HepG2 (cell line): ENCODE results near the gene GALNT16. TPM values are rescaled to one million over a fixed set of nuclear protein-coding genes. Genes with fewer than 3 reads are reported as not detected.

ENCODE experiments used
- CBFB ChIP-seq: sonication (generic); formaldehyde crosslinking; IDR thresholded peaks from 2 replicates; pipeline ENCODE4 v1.4.0; 2020; ENCODE audit warnings: missing genetic modification reagents
- CREBL2 ChIP-seq: sonication (generic); formaldehyde crosslinking; IDR thresholded peaks from 2 replicates; pipeline ENCODE4 v1.8.1; 2023; ENCODE audit warnings: missing genetic modification reagents, mild to moderate bottlenecking, borderline replicate concordance
- GABPB1 ChIP-seq: IDR thresholded peaks from 2 replicates; pipeline ENCODE4 v1.6.1; 2016; ENCODE audit warnings: mild to moderate bottlenecking, missing genetic modification reagents, moderate library complexity, missing compliant biosample characterization
- GMEB1 ChIP-seq: sonication (generic); formaldehyde crosslinking; IDR thresholded peaks from 2 replicates; pipeline ENCODE4 v1.5.1; 2020; ENCODE audit warnings: missing genetic modification reagents, mild to moderate bottlenecking, borderline replicate concordance
- HMG20A ChIP-seq: IDR thresholded peaks from 2 replicates; pipeline ENCODE4 v1.6.1; 2016; ENCODE audit warnings: borderline replicate concordance
- KAT7 ChIP-seq: IDR thresholded peaks from 2 replicates; pipeline ENCODE4 v1.6.1; 2018; ENCODE audit warnings: borderline replicate concordance, missing compliant biosample characterization
- MAZ ChIP-seq, 2 experiments: sonication (generic) in 1 of 2; formaldehyde crosslinking in 1 of 2; IDR thresholded peaks; 2 replicates each; pipeline versions ENCODE4 v1.5.0 to v1.6.1; 2012 to 2020; ENCODE audit warnings: low read depth in 2 of 2, mild to moderate bottlenecking in 2 of 2, borderline replicate concordance in 1 of 2, improper control_type of control experiment in 1 of 2, low read length in 1 of 2, missing genetic modification reagents in 1 of 2, moderate library complexity in 1 of 2
- PHF8 ChIP-seq: sonication (generic); formaldehyde crosslinking; IDR thresholded peaks from 2 replicates; pipeline ENCODE4 v1.5.0; 2020; ENCODE audit warnings: missing genetic modification reagents
- POLR2AphosphoS5 ChIP-seq: IDR thresholded peaks from 2 replicates; pipeline ENCODE4 v1.6.1; 2012; ENCODE audit warnings: low read depth, low read length
- RNF2 ChIP-seq: fragments of 450-650 bp; conservative IDR thresholded peaks from 2 replicates; pipeline ENCODE4 v1.6.1; 2016; ENCODE audit warnings: low read depth
- SNAPC4 ChIP-seq: sonication (generic); formaldehyde crosslinking; IDR thresholded peaks from 2 replicates; pipeline ENCODE4 v1.4.0; 2020; ENCODE audit warnings: mild to moderate bottlenecking, missing genetic modification reagents
- SOX5 ChIP-seq: IDR thresholded peaks from 2 replicates; pipeline ENCODE4 v1.6.1; 2016; ENCODE audit warnings: borderline replicate concordance
- ZNF121 ChIP-seq: sonication (generic); formaldehyde crosslinking; IDR thresholded peaks from 2 replicates; pipeline ENCODE4 v1.5.0; 2020; ENCODE audit warnings: mild to moderate bottlenecking, missing genetic modification reagents
- ZNF17 ChIP-seq: sonication (generic); formaldehyde crosslinking; IDR thresholded peaks from 2 replicates; pipeline ENCODE4 v1.5.0; 2020; ENCODE audit warnings: mild to moderate bottlenecking, missing genetic modification reagents
- ZNF253 ChIP-seq: sonication (generic); formaldehyde crosslinking; IDR thresholded peaks from 2 replicates; pipeline ENCODE4 v1.8.0; 2022; ENCODE audit warnings: mild to moderate bottlenecking, missing genetic modification reagents, borderline replicate concordance
- ZNF44 ChIP-seq: sonication (generic); formaldehyde crosslinking; IDR thresholded peaks from 2 replicates; pipeline ENCODE4 v1.5.1; 2020; ENCODE audit warnings: mild to moderate bottlenecking, missing genetic modification reagents
- ZNF496 ChIP-seq: sonication (generic); formaldehyde crosslinking; IDR thresholded peaks from 2 replicates; pipeline ENCODE4 v1.8.1; 2023; ENCODE audit warnings: mild to moderate bottlenecking, moderate library complexity, missing genetic modification reagents; ENCODE audit not compliant: insufficient replicate concordance
- ZNF614 ChIP-seq: IDR thresholded peaks from 2 replicates; pipeline ENCODE4 v1.6.1; 2018; ENCODE audit warnings: missing biosample characterization, missing genetic modification reagents, inconsistent platforms, borderline replicate concordance
- ZNF710 ChIP-seq: sonication (generic); formaldehyde crosslinking; IDR thresholded peaks from 2 replicates; pipeline ENCODE4 v1.5.0; 2020; ENCODE audit warnings: mild to moderate bottlenecking, missing genetic modification reagents, borderline replicate concordance
- ZSCAN9 ChIP-seq: IDR thresholded peaks from 2 replicates; pipeline ENCODE4 v1.6.1; 2016; ENCODE audit warnings: borderline replicate concordance
- polyA plus RNA-seq, 8 experiments: library from polyadenylated mRNA; depleted of rRNA in 3 of 8; stranded (reverse) in 7 of 8; unstranded in 1 of 8; fragments of >200 nt; fragmentation: Illumina TruSeq in 4 of 8; extraction: Trizol in 4 of 8; gene quantifications; 2 replicates each; pipeline versions ENCODE4 v1.2.1 to v1.2.3, GENCODE V29; 2011 to 2016; ENCODE audit warnings: low read depth in 4 of 8, missing spikeins in 1 of 8, mixed read lengths in 1 of 8; ENCODE audit not compliant: insufficient read depth in 1 of 8
- total RNA-seq, 5 experiments: library from RNA; depleted of rRNA; stranded (reverse); fragments of >200 nt; fragmentation: Illumina TruSeq; extraction: Trizol; gene quantifications; 2 replicates each; pipeline ENCODE4 v1.2.3, GENCODE V29; 2016; ENCODE audit warnings: low read depth in 1 of 5

Gene GALNT16
- total and polyA plus RNA-seq, 2 of the 13 experiments (the other 11 are each of a cell fraction or from before 2014, with no cell fraction given) = 0.54 to 0.82 TPM

- TF ChIP-seq CBFB (CRISPR knock-in tag) = 0 out of 2 replicates have a peak, but pooled peaks have one; percentile 24
- peak; percentile 7; the same call in 1 of the 2 replicates for TF ChIP-seq ZNF121 (CRISPR knock-in tag)
- TF ChIP-seq SNAPC4 (CRISPR knock-in tag) = peak; percentile 39; the same call in 1 of the 2 replicates
- no peak; the same call in 1 of the 2 replicates for TF ChIP-seq ZNF710 (CRISPR knock-in tag)
- no peak for TF ChIP-seq ZNF17 (CRISPR knock-in tag)
- TF ChIP-seq ZNF44 (CRISPR knock-in tag) = 0 out of 2 replicates have a peak, but pooled peaks have one; percentile 50
- no peak for TF ChIP-seq HMG20A (CRISPR knock-in tag)
- peak; percentile 21; the same call in 1 of the 2 replicates for TF ChIP-seq CREBL2 (CRISPR knock-in tag)
- 0 out of 2 replicates have a peak, but pooled peaks have one; percentile 18 for TF ChIP-seq SOX5 (CRISPR knock-in tag)
- peak; percentile 96 for TF ChIP-seq GABPB1 (CRISPR knock-in tag)
- TF ChIP-seq PHF8 (CRISPR knock-in tag) = peak; percentile 95
- TF ChIP-seq GMEB1 (CRISPR knock-in tag) = peak; percentile 84
- TF ChIP-seq ZNF614 (CRISPR knock-in tag) = no peak
- TF ChIP-seq MAZ (IDR thresholded peaks at IDR 0.05; ENCODE audit: borderline replicate concordance, low read depth, low read length) = 0 out of 2 replicates have a peak, but pooled peaks have one; percentile 19
- peak; percentile 25; the same call in 1 of the 2 replicates for TF ChIP-seq MAZ (CRISPR knock-in tag; IDR thresholded peaks at IDR 0.05; ENCODE audit: low read depth)
- TF ChIP-seq ZNF496 = no peak
- peak; percentile 35; the same call in 1 of the 2 replicates for TF ChIP-seq ZNF253 (CRISPR knock-in tag)
- TF ChIP-seq RNF2 = no peak
- 0 out of 2 replicates have a peak, but pooled peaks have one; percentile 34 for TF ChIP-seq ZSCAN9 (CRISPR knock-in tag)
- TF ChIP-seq KAT7 = peak; percentile 71
- peak; percentile 81 for TF ChIP-seq POLR2AphosphoS5
Measured at GRCh38 chr14:69398053-69398817, 138.3 kb downstream of the GALNT16 start, which contains the start of the genes ERH and SLC39A9 (continued).
